T-cell (primary cell): Measurements from ENCODE around the gene CALML6. TPM values are rescaled to one million over a fixed set of nuclear protein-coding genes. Genes with fewer than 3 reads are reported as not detected.
A peak's percentile ranks its signal among the peaks of the same experiment; 100 is the strongest.
"Not testable (repeated sequence)": the region's sequence is repeated elsewhere in the genome, so short reads cannot be mapped to it uniquely, and the experiment has no call there.

Source experiments
- ATAC-seq, 4 experiments: fragments of 200-7000 bp in 3 of 4; fragments of 150-1000 bp in 1 of 4; cut with Tn5 transposase; replicated peaks in 1 of 4; 1 replicate in 3 of 4; 2 replicates in 1 of 4; pipeline ENCODE4 v1.10.0; 2021; ENCODE audit warnings: moderate library complexity in 3 of 4, mild to moderate bottlenecking in 2 of 4, moderate number of reproducible peaks in 1 of 4
- CTCF ChIA-PET, 2 donors: fragments of 300-600 bp; sonication (Branson Sonifier 250); formaldehyde crosslinking; loops; one replicate each; lab custom pipeline; 2022; ENCODE audit warnings: antibody characterized with exemption in 2 of 2; lab: Charles Lee
- POLR2A ChIA-PET, 2 donors: fragments of 300-600 bp; sonication (Branson Sonifier 250); formaldehyde crosslinking; loops; one replicate each; lab custom pipeline; 2022; ENCODE audit warnings: antibody characterized with exemption in 2 of 2; lab: Charles Lee
- DNase-seq, 35 experiments: peaks; one replicate each; pipeline versions ENCODE4 v3.0.0 to v3.0.0-alpha.2; 2013 to 2023
- H3K27ac ChIP-seq: one replicate; pipeline ENCODE4 v1.5.1; 2013; ENCODE audit warnings: low read length
- H3K27me3 ChIP-seq, 2 experiments: replicated peaks in 1 of 2; 1 replicate in 1 of 2; 2 replicates in 1 of 2; pipeline versions ENCODE4 v1.6.1 to v1.7.0; 2013; ENCODE audit warnings: low read length in 1 of 2, mixed read lengths in 1 of 2; ENCODE audit not compliant: control insufficient read depth in 2 of 2, insufficient read depth in 2 of 2; ENCODE audit errors: extremely low read depth in 1 of 2
- H3K36me3 ChIP-seq, 2 donors: 1 replicate in 1 of 2; 2 replicates in 1 of 2; pipeline versions ENCODE4 v1.6.1 to v1.7.0; 2013; ENCODE audit warnings: low read length in 1 of 2; ENCODE audit not compliant: control insufficient read depth in 2 of 2, insufficient read depth in 1 of 2; ENCODE audit errors: extremely low read depth in 1 of 2
- H3K4me1 ChIP-seq, 2 experiments: 1 replicate in 1 of 2; 2 replicates in 1 of 2; pipeline versions ENCODE4 v1.6.1 to v1.7.0; 2013; ENCODE audit warnings: low read length in 2 of 2, mixed read lengths in 1 of 2; ENCODE audit not compliant: insufficient read depth in 2 of 2, control insufficient read depth in 1 of 2; ENCODE audit errors: extremely low read depth in 1 of 2
- H3K4me3 ChIP-seq, 2 donors: 1 replicate in 1 of 2; 2 replicates in 1 of 2; pipeline versions ENCODE4 v1.5.1 to v1.7.0; 2013; ENCODE audit warnings: mild to moderate bottlenecking in 2 of 2, low read length in 1 of 2, moderate library complexity in 1 of 2; ENCODE audit not compliant: control insufficient read depth in 1 of 2; ENCODE audit errors: extremely low read depth in 1 of 2
- H3K9me3 ChIP-seq: 2 replicates; pipeline ENCODE4 v1.7.0; 2013
- H3K27ac Mint-ChIP-seq, 2 donors: one replicate each; pipeline ENCODE4 v1.8.0; 2020 to 2021; ENCODE audit warnings: mild to moderate bottlenecking in 2 of 2, mixed read lengths in 2 of 2
- H3K27me3 Mint-ChIP-seq, 2 donors: one replicate each; pipeline ENCODE4 v1.8.0; 2021 to 2022; ENCODE audit warnings: mixed read lengths in 2 of 2
- H3K36me3 Mint-ChIP-seq: one replicate; pipeline ENCODE4 v1.8.0; 2021; ENCODE audit warnings: mixed read lengths
- H3K4me1 Mint-ChIP-seq, 3 donors: one replicate each; pipeline ENCODE4 v1.8.0; 2020 to 2022; ENCODE audit warnings: mixed read lengths in 3 of 3, mild to moderate bottlenecking in 1 of 3
- H3K4me3 Mint-ChIP-seq, 3 donors: one replicate each; pipeline ENCODE4 v1.8.0; 2020 to 2022; ENCODE audit warnings: mild to moderate bottlenecking in 3 of 3, mixed read lengths in 3 of 3, moderate library complexity in 3 of 3
- H3K9me3 Mint-ChIP-seq, 3 donors: one replicate each; pipeline ENCODE4 v1.8.0; 2020 to 2022; ENCODE audit warnings: mixed read lengths in 3 of 3
- WGBS: methylation state at CpG from one replicate; pipeline ENCODE4 v1.1.5; 2013; ENCODE audit warnings: missing lambda C conversion rate; ENCODE audit not compliant: insufficient coverage; 5-methylcytosine and 5-hydroxymethylcytosine counted together
- total RNA-seq, 35 experiments: library from RNA in 6 of 35; stranded (reverse) in 6 of 35; fragments of 120-200 nt in 1 of 35; gene quantifications; one replicate each; pipeline versions ENCODE4 v1.2.1 to v1.2.4 and lab custom pipeline; 2013 to 2026

Gene CALML6
- total RNA-seq, 5 donors from 2014 or later (not counting 1 experiment from before 2014, with no cell fraction given), result 0.82 to 1.3 (median 1.1) TPM

DNA sequence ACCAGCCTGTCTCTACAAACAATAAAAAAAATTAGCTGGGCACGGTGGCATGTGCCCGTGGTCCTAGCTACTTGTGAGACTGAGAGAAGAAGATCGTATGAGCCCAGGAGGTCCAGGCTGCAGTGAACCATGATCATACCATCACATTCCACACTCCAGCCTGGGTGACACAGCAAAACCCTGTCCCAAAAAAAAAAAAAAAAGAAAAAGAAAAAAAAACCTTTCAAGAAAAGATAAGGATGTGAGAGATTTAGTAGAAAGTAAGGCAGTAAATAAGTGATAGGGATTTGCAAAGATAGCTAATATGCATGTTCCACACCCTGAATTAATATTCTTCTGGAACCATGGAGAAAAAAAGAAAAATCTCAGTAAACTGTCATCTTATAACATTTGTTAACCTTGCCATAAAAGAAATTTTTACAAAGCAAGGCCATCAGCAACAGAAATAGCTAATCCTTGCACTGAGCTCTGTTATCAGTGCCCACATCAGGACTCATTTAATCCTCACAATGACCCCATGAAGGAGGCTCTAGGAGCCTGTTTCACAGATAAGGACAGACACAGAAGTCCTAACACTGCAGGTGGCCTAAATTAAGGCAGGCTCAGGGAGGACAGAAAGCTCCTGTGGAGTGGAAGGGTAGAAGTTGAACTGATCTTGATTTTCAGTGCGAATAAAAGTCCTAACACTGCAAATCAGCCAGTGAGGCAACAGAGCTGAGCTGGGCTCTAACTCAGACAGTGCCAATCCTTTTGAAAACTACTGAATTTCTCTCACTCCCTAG lies 31.8 kb upstream of the CALML6 start:
- ATAC-seq (peak in 1 of 4 experiments; percentile 27), DNase-seq (no peak)
- Mint-ChIP-seq H3K36me3 (peaks cover 10% of the 10 kb centered on the region), H3K27me3 (no peaks in the 10 kb centered on the region), H3K27ac (peak overlapping the region; percentile 16 to 49), H3K4me1 (peaks cover 78 to 81% (median 79%) of the 10 kb centered on the region in 3 donors), H3K9me3 (no peaks in the 10 kb centered on the region), H3K4me3 (peak overlapping the region; percentile 21 to 58 (median 34))
- ChIA-PET POLR2A (interaction anchor here (0.5 to 1.1 kb wide), 3 partner anchors 8 to 107 kb away, joined by 3 to 14 read pairs (median 4); no protein-coding TSS in a partner anchor), CTCF (interaction anchor here in 1 of 2 donors (0.7 to 0.9 kb wide), 2 partner anchors 15 to 22 kb away, joined by 3 to 5 read pairs; no protein-coding TSS in a partner anchor)
- H3K4me1 ChIP-seq, result peaks cover 16 to 84% of the 10 kb centered on the region in 2 experiments
- H3K36me3 ChIP-seq, result peaks cover 0 to 9% of the 10 kb centered on the region in 2 donors
- WGBS, result no CpG with 5 or more reads among the region's 4 CpGs
- no peak overlapping the region for H3K27ac ChIP-seq
- no peak overlapping the region for H3K4me3 ChIP-seq
- H3K27me3 ChIP-seq, result no peaks in the 10 kb centered on the region
- H3K9me3 ChIP-seq, result no peaks in the 10 kb centered on the region

DNA sequence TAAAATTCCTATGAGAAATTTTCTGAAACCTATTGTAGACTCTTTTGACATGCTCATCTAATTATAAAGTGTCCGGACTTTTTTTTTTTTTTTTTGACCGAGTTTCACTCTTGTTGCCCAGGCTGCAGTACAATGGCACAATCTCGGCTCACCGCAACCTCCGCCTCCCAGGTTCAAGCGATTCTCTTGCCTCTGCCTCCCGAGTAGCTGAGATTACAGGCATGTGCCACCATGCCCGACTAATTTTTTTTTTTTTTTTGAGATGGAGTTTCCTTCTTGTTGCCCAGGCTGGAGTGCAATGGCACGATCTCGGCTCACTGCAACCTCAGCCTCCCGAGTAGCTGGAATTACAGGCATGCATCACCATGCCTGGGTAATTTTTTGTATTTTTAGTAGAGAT lies 31.2 kb upstream of the CALML6 start:
- DNase-seq, H3K27me3 Mint-ChIP-seq, H3K36me3 ChIP-seq, H3K27me3 ChIP-seq, ATAC-seq, H3K9me3 ChIP-seq, H3K27ac ChIP-seq, H3K36me3 Mint-ChIP-seq, H3K4me3 ChIP-seq, H3K9me3 Mint-ChIP-seq: not testable (repeated sequence)
- Mint-ChIP-seq H3K4me1 (peaks cover 78 to 81% (median 79%) of the 10 kb centered on the region in 3 donors), H3K27ac (peak overlapping the region in 1 of 2 donors; percentile 16), H3K4me3 (peak overlapping the region in 2 of 3 donors; percentile 34 to 58)
- ChIA-PET POLR2A (interaction anchor here (0.6 to 1.1 kb wide), 4 partner anchors 9 to 316 kb away, joined by 3 to 5 read pairs (median 4); no protein-coding TSS in a partner anchor), CTCF (interaction anchor here in 1 of 2 donors (0.6 kb wide), 1 partner anchor 108 kb away, joined by 5 read pairs; no protein-coding TSS in a partner anchor)
- H3K4me1 ChIP-seq, result peaks cover 18 to 84% of the 10 kb centered on the region in 2 experiments
- WGBS, result 77% methylated on average over 6 of the region's 11 CpGs

DNA sequence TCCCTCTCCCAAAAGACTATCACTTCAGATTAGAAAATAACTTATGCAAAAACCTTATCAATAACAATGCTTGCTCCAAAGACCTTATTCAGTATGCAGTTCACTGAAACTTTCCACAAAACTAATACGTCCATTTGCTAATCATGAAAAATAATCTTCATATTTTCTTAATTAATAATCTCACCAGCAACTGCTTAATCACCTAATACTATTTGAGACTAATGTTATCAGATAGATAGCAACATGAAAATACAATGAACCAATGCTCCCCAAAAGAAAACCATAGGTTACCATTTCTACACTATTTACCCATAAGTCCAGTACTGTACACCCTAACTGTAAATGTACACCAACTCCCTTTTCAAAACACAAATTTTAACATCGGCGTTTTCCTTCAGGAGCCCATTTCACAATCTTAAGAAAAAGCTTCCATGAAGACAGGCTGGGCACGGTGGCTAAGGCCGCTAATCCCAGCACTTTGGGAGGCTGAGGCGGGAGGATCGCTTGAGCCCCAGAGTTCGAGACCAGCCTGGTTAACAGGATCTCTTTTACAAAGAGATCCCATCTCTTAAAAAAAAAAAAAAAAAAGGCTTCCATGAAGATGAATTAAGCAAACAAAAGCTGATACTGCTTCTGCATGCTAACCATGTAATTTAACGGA lies 25.8 kb upstream of the CALML6 start:
- H3K27ac ChIP-seq, result peak overlapping the region; percentile 87
- DNase-seq (no peak), ATAC-seq (no peak)
- H3K9me3 ChIP-seq, result no peaks in the 10 kb centered on the region
- peak overlapping the region; percentile 75 to 87 for H3K4me3 ChIP-seq
- ChIA-PET POLR2A (interaction anchor here in 1 of 2 donors (0.6 to 0.7 kb wide), 3 partner anchors 44 to 445 kb away, joined by 5 to 8 read pairs (median 7); no protein-coding TSS in a partner anchor), CTCF (interaction anchor here in 1 of 2 donors (0.6 kb wide), 1 partner anchor 310 kb away, joined by 5 read pairs; no protein-coding TSS in a partner anchor)
- Mint-ChIP-seq H3K4me1 (peaks cover 56 to 59% (median 59%) of the 10 kb centered on the region in 3 donors), H3K27me3 (no peaks in the 10 kb centered on the region), H3K4me3 (peak overlapping the region; percentile 70 to 83 (median 81)), H3K27ac (peak overlapping the region; percentile 70 to 84), H3K9me3 (no peaks in the 10 kb centered on the region), H3K36me3 (no peaks in the 10 kb centered on the region)
- WGBS, result 8% methylated on average over 8 of the region's 9 CpGs
- H3K36me3 ChIP-seq, result no peaks in the 10 kb centered on the region
- no peaks in the 10 kb centered on the region for H3K27me3 ChIP-seq
- H3K4me1 ChIP-seq, result peaks cover 24 to 73% of the 10 kb centered on the region in 2 experiments

DNA sequence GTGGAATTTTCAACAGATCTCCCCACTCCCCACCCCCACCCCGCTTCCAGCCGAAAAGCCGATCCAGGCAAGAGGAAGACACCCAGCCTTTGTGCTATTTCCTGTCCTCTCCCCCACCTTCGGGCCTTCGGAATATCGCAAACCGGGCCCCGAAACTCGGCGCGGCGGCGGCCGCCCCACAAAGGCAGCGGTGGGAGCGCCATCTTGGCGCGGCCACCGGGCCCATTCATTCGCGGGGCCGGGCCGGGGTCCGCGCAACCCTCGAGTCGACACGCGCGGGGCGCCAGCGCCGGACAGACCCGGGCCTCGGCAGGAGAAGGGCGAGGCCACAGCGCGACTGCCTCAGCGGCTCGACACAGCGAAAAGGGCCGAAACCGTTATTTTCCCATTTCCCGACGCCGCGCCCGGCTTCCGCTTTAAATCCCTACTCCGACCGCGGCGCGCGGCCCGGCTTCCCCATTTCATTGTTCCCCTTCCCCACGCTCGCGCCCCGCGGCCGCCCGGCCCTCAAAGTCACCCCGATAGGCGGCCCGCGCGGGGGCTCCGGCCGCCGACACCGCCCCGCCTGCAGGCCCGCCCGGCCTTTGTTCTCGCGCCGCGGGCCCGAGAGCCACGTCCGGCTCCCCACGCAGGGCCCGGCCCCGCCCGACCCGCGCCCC lies 25.1 kb upstream of the CALML6 start:
- under 1% methylated on average over 87 of the region's 88 CpGs for WGBS
- ChIA-PET CTCF (no interaction called here), POLR2A (no interaction called here)
- Histone ChIP-seq H3K9me3 (no peaks in the 10 kb centered on the region), H3K27ac (peak overlapping the region; percentile 87), H3K4me3 (peak overlapping the region; percentile 75 to 87), H3K36me3 (no peaks in the 10 kb centered on the region), H3K27me3 (peaks cover 0 to 7% of the 10 kb centered on the region in 2 experiments), H3K4me1 (peaks cover 29 to 73% of the 10 kb centered on the region in 2 experiments)
- H3K4me1 Mint-ChIP-seq, result peaks cover 57 to 60% (median 59%) of the 10 kb centered on the region in 3 donors
- ATAC-seq, result peak; percentile 14 to 43 (median 33)
- peak overlapping the region; percentile 70 to 83 (median 81) for H3K4me3 Mint-ChIP-seq
- H3K36me3 Mint-ChIP-seq, result no peaks in the 10 kb centered on the region
- DNase-seq, result peak in 24 of 35 experiments; percentile 8 to 63 (median 30)
- H3K9me3 Mint-ChIP-seq, result no peaks in the 10 kb centered on the region
- peak overlapping the region; percentile 70 to 84 for H3K27ac Mint-ChIP-seq
- no peaks in the 10 kb centered on the region for H3K27me3 Mint-ChIP-seq

DNA sequence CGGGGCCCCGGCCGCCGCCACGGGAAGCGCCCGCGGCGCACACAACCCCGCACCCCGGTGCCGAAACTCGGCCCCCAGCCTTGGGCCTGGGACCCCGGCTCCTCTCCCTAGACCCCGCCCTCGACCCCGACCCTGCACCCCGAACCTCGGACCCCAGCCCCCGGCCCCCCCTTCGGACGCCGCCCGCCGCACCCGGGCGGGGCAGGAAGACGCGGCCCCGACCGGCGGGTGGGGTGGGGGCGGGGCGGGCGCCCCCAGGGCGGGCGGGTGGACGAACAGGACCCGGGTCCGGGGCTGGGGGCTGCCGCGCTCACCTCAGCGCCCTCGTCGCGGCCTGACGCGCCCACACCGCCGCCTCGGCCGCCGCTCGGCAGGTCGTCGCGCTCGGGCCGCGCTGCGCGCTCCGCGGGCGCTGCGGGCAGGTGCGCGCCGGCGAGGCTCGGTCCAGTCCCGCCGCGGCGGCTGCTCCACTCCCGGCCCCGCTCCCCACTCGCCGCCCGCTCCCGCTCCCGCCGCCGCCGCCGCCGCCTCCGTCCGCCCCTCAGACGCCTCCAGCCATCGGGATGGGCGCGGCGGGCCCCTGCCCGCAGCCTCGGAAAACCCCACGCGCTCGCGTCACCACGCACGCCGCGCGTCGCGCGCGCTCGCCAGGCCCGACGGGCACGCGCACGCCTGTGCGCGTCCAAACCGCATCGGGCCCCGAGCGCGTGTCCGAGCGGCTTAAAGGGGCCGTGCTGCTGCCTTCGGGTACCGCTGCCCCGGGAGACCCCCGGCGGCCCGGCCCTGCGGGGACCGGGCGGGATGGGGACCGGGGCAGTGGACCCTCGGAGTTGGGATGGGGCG lies 24.3 kb upstream of the CALML6 start, which contains the start of gene GNB1:
Gene GNB1, minus strand, starts transcription at position 582 of the 843 bp plus-strand sequence. CDS start 65,634 bp downstream, outside the sequence.
- H3K36me3 ChIP-seq, result no peaks in the 10 kb centered on the region
- peak within 1 kb of the TSS; percentile 87 for H3K27ac ChIP-seq
- DNase-seq (peak; percentile 72 to 96 (median 85)), ATAC-seq (peak; percentile 73 to 83 (median 75))
- H3K4me3 ChIP-seq, result peak within 1 kb of the TSS; percentile 75 to 87
- ChIA-PET POLR2A (no interaction called here), CTCF (interaction anchor here in 1 of 2 donors (0.7 kb wide), 1 partner anchor 276 kb away, joined by 6 read pairs; no protein-coding TSS in a partner anchor)
- under 1% methylated on average over 122 of the region's 137 CpGs for WGBS
- peaks cover 0 to 14% of the 10 kb centered on the region in 2 experiments for H3K27me3 ChIP-seq
- H3K9me3 Mint-ChIP-seq, result no peaks in the 10 kb centered on the region
- peaks cover 62 to 65% (median 63%) of the 10 kb centered on the region in 3 donors for H3K4me1 Mint-ChIP-seq
- no peaks in the 10 kb centered on the region for H3K27me3 Mint-ChIP-seq
- no peaks in the 10 kb centered on the region for H3K36me3 Mint-ChIP-seq
- peak within 1 kb of the TSS; percentile 97 to 98 for H3K27ac Mint-ChIP-seq
- H3K9me3 ChIP-seq, result no peaks in the 10 kb centered on the region
- H3K4me3 Mint-ChIP-seq, result peak within 1 kb of the TSS; percentile 87 to 92 (median 91)
- H3K4me1 ChIP-seq, result peaks cover 31 to 74% of the 10 kb centered on the region in 2 experiments
